HEK293 (cell line): ENCODE data around the gene ZFP3.
"Not testable (repeated sequence)": the region's sequence is repeated elsewhere in the genome, so short reads cannot be mapped to it uniquely, and the experiment has no call there.

ENCODE experiments used
- CTCF ChIA-PET: fragments of 350-600 bp; formaldehyde crosslinking; extraction: SDS; loops from one replicate; lab custom pipeline; 2021; ENCODE audit warnings: antibody characterized with exemption; lab: Yijun Ruan, JAX
- POLR2A ChIA-PET: fragments of 300-600 bp; formaldehyde crosslinking; extraction: SDS; loops from one replicate; lab custom pipeline; 2020; ENCODE audit warnings: antibody characterized with exemption, inconsistent platforms; lab: Yijun Ruan, JAX
- H3K27ac ChIP-seq: fragments of 200-500 bp; sonication (Bioruptor generic); 2 replicates; pipeline ENCODE4 v1.5.1; 2014; ENCODE audit warnings: low read depth, low read length, control low read depth, inconsistent platforms; ENCODE audit errors: extremely low read depth
- H3K36me3 ChIP-seq, 2 experiments: fragments of 200-500 bp in 1 of 2; sonication (Bioruptor generic) in 1 of 2; 1 replicate in 1 of 2; 2 replicates in 1 of 2; pipeline ENCODE4 v1.5.1; 2014 to 2017; ENCODE audit warnings: inconsistent platforms in 2 of 2, low read length in 2 of 2; ENCODE audit not compliant: control insufficient read depth in 2 of 2, insufficient read depth in 1 of 2
- H3K4me1 ChIP-seq: fragments of 200-500 bp; sonication (Bioruptor generic); 2 replicates; pipeline ENCODE4 v1.5.1; 2014; ENCODE audit warnings: mild to moderate bottlenecking, low read length, inconsistent platforms; ENCODE audit not compliant: control insufficient read depth, insufficient read depth
- H3K4me3 ChIP-seq: 2 replicates; pipeline ENCODE4 v1.5.1; 2011; ENCODE audit warnings: low read depth, mild to moderate bottlenecking, control low read depth, low read length, moderate library complexity
- H3K9me3 ChIP-seq: fragments of 200-500 bp; sonication (Bioruptor generic); 2 replicates; pipeline ENCODE4 v1.5.1; 2014; ENCODE audit warnings: low read depth, low read length, inconsistent platforms; ENCODE audit not compliant: control insufficient read depth, insufficient read depth
- BCL11A ChIP-seq: fragments of 450-650 bp; formaldehyde crosslinking; IDR thresholded peaks from 2 replicates; pipeline ENCODE4 v1.5.1; 2016; ENCODE audit warnings: low read depth, missing biosample characterization, missing genetic modification characterization
- GLIS1 ChIP-seq: fragments of 450-650 bp; formaldehyde crosslinking; IDR thresholded peaks from 2 replicates; pipeline ENCODE4 v1.5.1; 2016; ENCODE audit warnings: missing biosample characterization, missing genetic modification characterization
- HOXC10 ChIP-seq: sonication (generic); formaldehyde crosslinking; IDR thresholded peaks from 2 replicates; pipeline ENCODE4 v1.8.1; 2023; ENCODE audit warnings: mild to moderate bottlenecking, missing genetic modification reagents
- KLF16 ChIP-seq: fragments of 450-650 bp; formaldehyde crosslinking; IDR thresholded peaks from 2 replicates; pipeline ENCODE4 v1.5.1; 2017; ENCODE audit warnings: missing biosample characterization, missing genetic modification characterization
- KLF17 ChIP-seq: fragments of 450-650 bp; formaldehyde crosslinking; IDR thresholded peaks from 2 replicates; pipeline ENCODE4 v1.5.1; 2016; ENCODE audit warnings: missing biosample characterization, missing genetic modification characterization
- MZF1 ChIP-seq: fragments of 450-650 bp; formaldehyde crosslinking; IDR thresholded peaks from 2 replicates; pipeline ENCODE4 v1.5.1; 2017; ENCODE audit warnings: missing biosample characterization, missing genetic modification characterization, borderline replicate concordance
- SETDB1 ChIP-seq: IDR thresholded peaks from one replicate; pipeline ENCODE4 v1.6.1; 2017; ENCODE audit warnings: mild to moderate bottlenecking, low read length, moderate library complexity, mixed read lengths; ENCODE audit not compliant: insufficient read length
- ZIC2 ChIP-seq: fragments of 450-650 bp; formaldehyde crosslinking; IDR thresholded peaks from 2 replicates; pipeline ENCODE4 v1.5.1; 2016; ENCODE audit warnings: missing biosample characterization, missing genetic modification characterization
- ZNF157 ChIP-seq: fragments of 450-650 bp; formaldehyde crosslinking; IDR thresholded peaks from 2 replicates; pipeline ENCODE4 v1.5.1; 2016; ENCODE audit warnings: missing biosample characterization, missing genetic modification characterization
- ZNF529 ChIP-seq: fragments of 450-650 bp; formaldehyde crosslinking; IDR thresholded peaks from 2 replicates; pipeline ENCODE4 v1.5.1; 2017; ENCODE audit warnings: missing genetic modification characterization, missing biosample characterization; ENCODE audit not compliant: insufficient replicate concordance
- ZNF670 ChIP-seq: fragments of 450-650 bp; formaldehyde crosslinking; IDR thresholded peaks from 2 replicates; pipeline ENCODE4 v1.5.1; 2016; ENCODE audit warnings: missing biosample characterization, missing genetic modification characterization, low read depth
- ZNF677 ChIP-seq: fragments of 450-650 bp; IDR thresholded peaks from 2 replicates; pipeline ENCODE4 v1.5.0; 2018; ENCODE audit warnings: missing biosample characterization, mild to moderate bottlenecking, missing genetic modification characterization, moderate library complexity
- ZNF707 ChIP-seq: fragments of 450-650 bp; formaldehyde crosslinking; IDR thresholded peaks from 2 replicates; pipeline ENCODE4 v1.5.1; 2016; ENCODE audit warnings: missing biosample characterization, missing genetic modification characterization
- ZNF843 ChIP-seq: fragments of 450-650 bp; formaldehyde crosslinking; IDR thresholded peaks from 2 replicates; pipeline ENCODE4 v1.5.1; 2016; ENCODE audit warnings: missing biosample characterization, missing genetic modification characterization
- ZSCAN4 ChIP-seq: fragments of 450-650 bp; formaldehyde crosslinking; IDR thresholded peaks from 2 replicates; pipeline ENCODE4 v1.5.1; 2017; ENCODE audit warnings: missing biosample characterization, missing genetic modification characterization
- TF ChIP-seq, protein P1 (sequence below): fragments of 450-650 bp; formaldehyde crosslinking; IDR thresholded peaks from 2 replicates; pipeline ENCODE4 v1.5.1; 2016; ENCODE audit warnings: missing biosample characterization, missing genetic modification characterization, borderline replicate concordance
- TF ChIP-seq, protein P2 (sequence below): fragments of 450-650 bp; formaldehyde crosslinking; IDR thresholded peaks from 2 replicates; pipeline ENCODE4 v1.5.1; 2017; ENCODE audit warnings: missing biosample characterization, missing genetic modification characterization
- TF ChIP-seq, protein P3 (sequence below): fragments of 450-650 bp; formaldehyde crosslinking; optimal IDR thresholded peaks from 2 replicates; pipeline ENCODE3; 2016; ENCODE audit warnings: missing biosample characterization, mild to moderate bottlenecking, missing genetic modification characterization

ZFP3 gene

GRCh38 chr17:5068236-5068635 is 10.0 kb upstream of the ZFP3 start (continued):
- TF ChIP-seq, protein P1, sequence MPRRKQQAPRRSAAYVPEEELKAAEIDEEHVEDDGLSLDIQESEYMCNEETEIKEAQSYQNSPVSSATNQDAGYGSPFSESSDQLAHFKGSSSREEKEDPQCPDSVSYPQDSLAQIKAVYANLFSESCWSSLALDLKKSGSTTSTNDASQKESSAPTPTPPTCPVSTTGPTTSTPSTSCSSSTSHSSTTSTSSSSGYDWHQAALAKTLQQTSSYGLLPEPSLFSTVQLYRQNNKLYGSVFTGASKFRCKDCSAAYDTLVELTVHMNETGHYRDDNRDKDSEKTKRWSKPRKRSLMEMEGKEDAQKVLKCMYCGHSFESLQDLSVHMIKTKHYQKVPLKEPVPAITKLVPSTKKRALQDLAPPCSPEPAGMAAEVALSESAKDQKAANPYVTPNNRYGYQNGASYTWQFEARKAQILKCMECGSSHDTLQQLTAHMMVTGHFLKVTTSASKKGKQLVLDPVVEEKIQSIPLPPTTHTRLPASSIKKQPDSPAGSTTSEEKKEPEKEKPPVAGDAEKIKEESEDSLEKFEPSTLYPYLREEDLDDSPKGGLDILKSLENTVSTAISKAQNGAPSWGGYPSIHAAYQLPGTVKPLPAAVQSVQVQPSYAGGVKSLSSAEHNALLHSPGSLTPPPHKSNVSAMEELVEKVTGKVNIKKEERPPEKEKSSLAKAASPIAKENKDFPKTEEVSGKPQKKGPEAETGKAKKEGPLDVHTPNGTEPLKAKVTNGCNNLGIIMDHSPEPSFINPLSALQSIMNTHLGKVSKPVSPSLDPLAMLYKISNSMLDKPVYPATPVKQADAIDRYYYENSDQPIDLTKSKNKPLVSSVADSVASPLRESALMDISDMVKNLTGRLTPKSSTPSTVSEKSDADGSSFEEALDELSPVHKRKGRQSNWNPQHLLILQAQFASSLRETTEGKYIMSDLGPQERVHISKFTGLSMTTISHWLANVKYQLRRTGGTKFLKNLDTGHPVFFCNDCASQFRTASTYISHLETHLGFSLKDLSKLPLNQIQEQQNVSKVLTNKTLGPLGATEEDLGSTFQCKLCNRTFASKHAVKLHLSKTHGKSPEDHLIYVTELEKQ (tag by site-specific recombination): no peak
- TF ChIP-seq KLF17 (tag by site-specific recombination) (no peak), BCL11A (tag by site-specific recombination) (no peak), ZNF670 (tag by site-specific recombination) (no peak), HOXC10 (CRISPR knock-in tag) (no peak), ZNF157 (no peak), ZIC2 (tag by site-specific recombination) (no peak)

DNA sequence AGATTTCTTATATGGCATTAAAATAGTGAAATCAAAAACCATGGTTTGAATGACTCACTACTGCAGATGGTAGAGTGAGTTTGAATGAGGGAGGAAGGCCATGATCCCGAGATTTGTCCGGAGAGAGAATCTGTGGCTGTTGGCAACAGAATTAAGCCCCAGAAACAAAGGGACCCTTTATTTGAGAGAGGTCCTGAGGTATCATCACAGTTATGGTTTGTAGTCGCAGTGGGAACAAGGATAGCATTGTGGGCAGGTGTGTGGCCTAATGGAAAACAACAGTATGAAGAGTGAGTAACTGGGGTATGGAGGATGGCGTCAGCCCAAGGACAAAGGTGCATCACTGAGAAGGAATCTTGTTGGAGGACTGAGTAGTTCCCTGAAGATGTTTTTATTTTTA is 8.5 kb upstream of the ZFP3 start:
- H3K36me3 ChIP-seq: no peaks in the 10 kb centered on the region
- ChIA-PET CTCF (interaction anchor here (0.6 kb wide), 1 partner anchor 102 kb away, joined by 3 read pairs; the partner anchor contains the start of gene SPAG7), POLR2A (no interaction called here)
- H3K9me3 ChIP-seq: no peaks in the 10 kb centered on the region
- no peak overlapping the region for H3K27ac ChIP-seq
- H3K4me3 ChIP-seq: no peak overlapping the region
- TF ChIP-seq, protein P2, sequence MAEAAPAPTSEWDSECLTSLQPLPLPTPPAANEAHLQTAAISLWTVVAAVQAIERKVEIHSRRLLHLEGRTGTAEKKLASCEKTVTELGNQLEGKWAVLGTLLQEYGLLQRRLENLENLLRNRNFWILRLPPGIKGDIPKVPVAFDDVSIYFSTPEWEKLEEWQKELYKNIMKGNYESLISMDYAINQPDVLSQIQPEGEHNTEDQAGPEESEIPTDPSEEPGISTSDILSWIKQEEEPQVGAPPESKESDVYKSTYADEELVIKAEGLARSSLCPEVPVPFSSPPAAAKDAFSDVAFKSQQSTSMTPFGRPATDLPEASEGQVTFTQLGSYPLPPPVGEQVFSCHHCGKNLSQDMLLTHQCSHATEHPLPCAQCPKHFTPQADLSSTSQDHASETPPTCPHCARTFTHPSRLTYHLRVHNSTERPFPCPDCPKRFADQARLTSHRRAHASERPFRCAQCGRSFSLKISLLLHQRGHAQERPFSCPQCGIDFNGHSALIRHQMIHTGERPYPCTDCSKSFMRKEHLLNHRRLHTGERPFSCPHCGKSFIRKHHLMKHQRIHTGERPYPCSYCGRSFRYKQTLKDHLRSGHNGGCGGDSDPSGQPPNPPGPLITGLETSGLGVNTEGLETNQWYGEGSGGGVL (tag by site-specific recombination): no peak
- TF ChIP-seq, all 188 proteins: peak for 0
- H3K4me1 ChIP-seq: no peaks in the 10 kb centered on the region

- CTCF ChIA-PET: interaction anchor here (0.6 kb wide), 1 partner anchor 343 kb away, joined by 6 read pairs; no protein-coding TSS in a partner anchor
- POLR2A ChIA-PET, H3K27ac ChIP-seq, H3K9me3 ChIP-seq, H3K4me3 ChIP-seq, H3K4me1 ChIP-seq, H3K36me3 ChIP-seq: not testable (repeated sequence)
These were observed 2.8 kb upstream of the ZFP3 start for GRCh38 chr17:5075472-5075871.

DNA sequence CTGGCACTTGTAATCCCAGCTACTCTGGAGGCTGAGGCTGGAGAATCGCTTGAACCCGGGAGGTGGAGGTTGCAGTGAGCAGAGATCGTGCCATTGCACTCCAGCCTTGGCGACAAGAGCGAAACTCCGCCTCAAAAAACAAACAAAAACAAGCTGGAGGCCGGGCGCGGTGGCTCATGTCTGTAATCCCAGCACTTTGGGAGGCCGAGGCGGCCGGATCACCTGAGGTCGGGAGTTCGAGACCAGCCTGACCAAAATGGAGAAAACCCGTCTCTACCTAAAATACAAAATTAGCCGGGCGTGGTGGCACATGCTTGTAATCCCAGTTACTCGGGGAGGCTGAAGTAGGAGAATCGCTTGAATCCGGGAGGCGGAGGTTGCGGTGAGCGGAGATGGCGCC is 992 bp upstream of the ZFP3 start:
- POLR2A ChIA-PET, H3K9me3 ChIP-seq, H3K36me3 ChIP-seq, H3K4me3 ChIP-seq, H3K27ac ChIP-seq, H3K4me1 ChIP-seq: not testable (repeated sequence)
- CTCF ChIA-PET: interaction anchor here (2.1 kb wide), 1 partner anchor 15 kb away, joined by 8 read pairs; no protein-coding TSS in a partner anchor

DNA sequence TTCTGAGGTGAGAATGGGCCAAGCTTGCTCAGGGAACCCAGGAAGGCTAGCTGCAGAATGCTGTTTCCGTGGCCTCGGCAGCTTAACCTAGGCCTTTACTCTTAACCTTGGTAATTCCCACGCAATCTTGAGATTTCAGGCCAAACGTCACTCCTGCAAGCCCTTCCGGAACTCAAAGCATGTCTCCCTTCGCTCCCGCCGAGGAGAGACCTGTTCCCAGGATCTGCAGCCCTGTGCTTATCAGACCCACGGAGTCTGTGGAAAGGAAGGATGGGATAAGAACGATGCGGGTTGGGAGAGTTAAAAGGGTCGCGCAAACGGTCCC is 524 bp upstream of the ZFP3 start:
- Histone ChIP-seq H3K4me3 (no peak overlapping the region), H3K9me3 (no peaks in the 10 kb centered on the region; the same call in 1 of the 2 replicates), H3K36me3 (no peaks in the 10 kb centered on the region), H3K27ac (no peak overlapping the region), H3K4me1 (no peaks in the 10 kb centered on the region)
- POLR2A ChIA-PET: no interaction called here
- CTCF ChIA-PET: interaction anchor here (2.1 kb wide), 1 partner anchor 15 kb away, joined by 8 read pairs; no protein-coding TSS in a partner anchor
- TF ChIP-seq ZNF843 (no peak), ZNF677 (tag by site-specific recombination) (no peak), SETDB1 (no peak), GLIS1 (no peak), KLF16 (tag by site-specific recombination) (no peak), MZF1 (tag by site-specific recombination) (no peak), ZNF529 (tag by site-specific recombination) (no peak), ZSCAN4 (no peak), ZNF707 (tag by site-specific recombination) (no peak)
- TF ChIP-seq, protein P3, sequence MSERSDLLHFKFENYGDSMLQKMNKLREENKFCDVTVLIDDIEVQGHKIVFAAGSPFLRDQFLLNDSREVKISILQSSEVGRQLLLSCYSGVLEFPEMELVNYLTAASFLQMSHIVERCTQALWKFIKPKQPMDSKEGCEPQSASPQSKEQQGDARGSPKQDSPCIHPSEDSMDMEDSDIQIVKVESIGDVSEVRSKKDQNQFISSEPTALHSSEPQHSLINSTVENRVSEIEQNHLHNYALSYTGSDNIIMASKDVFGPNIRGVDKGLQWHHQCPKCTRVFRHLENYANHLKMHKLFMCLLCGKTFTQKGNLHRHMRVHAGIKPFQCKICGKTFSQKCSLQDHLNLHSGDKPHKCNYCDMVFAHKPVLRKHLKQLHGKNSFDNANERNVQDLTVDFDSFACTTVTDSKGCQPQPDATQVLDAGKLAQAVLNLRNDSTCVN: no peak
